Activated T-cell treated with anti-CD3 and anti-CD28 coated beads, Interleukin-2, amount 50 U/mL, for 48 hours (primary cell): ENCODE results near the gene PPP2R1B.
"Not testable (repeated sequence)": the region's sequence is repeated elsewhere in the genome, so short reads cannot be mapped to it uniquely, and the experiment has no call there.

Experiments used
- DNase-seq, 2 experiments: peaks; one replicate each; pipeline ENCODE4 v3.0.0-alpha.2; 2020

Gene PPP2R1B

DNA sequence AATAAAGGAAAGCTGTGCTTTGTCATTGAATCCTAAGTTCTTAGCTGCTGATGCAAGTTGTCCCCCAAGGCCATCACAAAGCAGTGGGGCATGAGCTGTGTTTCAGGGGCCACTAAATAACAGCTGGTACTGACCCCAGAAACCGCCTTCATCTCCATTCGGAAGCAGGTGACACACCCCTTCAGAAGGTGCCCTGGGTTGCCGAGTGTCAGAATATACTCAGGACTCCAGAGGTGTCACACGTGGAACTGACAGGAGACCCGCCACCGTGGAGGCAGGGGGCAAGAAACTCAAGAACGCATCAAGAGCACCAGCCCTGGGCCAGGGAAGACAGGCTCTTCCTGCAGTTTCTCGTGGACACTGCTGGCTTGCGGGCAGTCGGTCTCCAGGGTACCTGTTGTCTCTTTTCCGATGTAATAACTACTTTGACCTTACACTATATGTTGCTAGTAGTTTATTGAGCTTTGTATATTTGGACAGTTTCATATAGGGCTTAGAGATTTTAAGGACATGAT is 41.5 kb downstream of the PPP2R1B start:
- no peak for DNase-seq

DNA sequence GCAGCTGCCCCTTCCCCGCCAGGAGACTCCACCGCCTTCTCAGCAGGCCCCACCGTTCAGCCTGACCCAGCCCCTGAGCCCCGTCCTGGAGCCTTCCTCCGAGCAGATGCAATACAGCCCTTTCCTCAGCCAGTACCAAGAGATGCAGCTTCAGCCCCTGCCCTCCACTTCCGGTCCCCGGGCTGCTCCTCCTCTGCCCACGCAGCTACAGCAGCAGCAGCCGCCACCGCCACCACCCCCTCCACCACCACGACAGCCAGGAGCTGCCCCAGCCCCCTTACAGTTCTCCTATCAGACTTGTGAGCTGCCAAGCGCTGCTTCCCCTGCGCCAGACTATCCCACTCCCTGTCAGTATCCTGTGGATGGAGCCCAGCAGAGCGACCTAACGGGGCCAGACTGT is 42.6 kb downstream of the PPP2R1B start:
- no peak for DNase-seq

DNA sequence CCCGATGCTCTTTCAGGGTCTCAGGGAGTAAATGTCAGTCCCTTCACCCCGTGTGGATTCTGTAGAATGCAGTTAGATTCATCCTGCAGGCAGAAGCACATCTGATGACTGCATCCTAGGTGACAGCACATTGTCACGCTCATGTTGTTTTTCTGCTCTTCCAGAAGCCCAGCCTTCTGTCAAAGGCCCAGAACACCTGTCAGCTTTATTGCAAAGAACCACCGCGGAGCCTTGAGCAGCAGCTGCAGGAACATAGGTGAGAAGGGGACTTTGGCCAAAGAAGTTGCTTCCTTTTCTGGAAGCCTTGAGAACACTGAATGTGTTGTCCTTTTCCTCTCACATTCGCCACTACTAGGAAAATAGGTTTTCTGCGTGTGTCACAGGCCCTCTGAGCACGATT is 43.7 kb downstream of the PPP2R1B start:
- DNase-seq, result no peak

- DNase-seq, result no peak
Measured at GRCh38 chr11:111720801-111721494, 45.2 kb downstream of the PPP2R1B start.

- no peak for DNase-seq
Measured at GRCh38 chr11:111719379-111719778, 46.8 kb downstream of the PPP2R1B start.

DNA sequence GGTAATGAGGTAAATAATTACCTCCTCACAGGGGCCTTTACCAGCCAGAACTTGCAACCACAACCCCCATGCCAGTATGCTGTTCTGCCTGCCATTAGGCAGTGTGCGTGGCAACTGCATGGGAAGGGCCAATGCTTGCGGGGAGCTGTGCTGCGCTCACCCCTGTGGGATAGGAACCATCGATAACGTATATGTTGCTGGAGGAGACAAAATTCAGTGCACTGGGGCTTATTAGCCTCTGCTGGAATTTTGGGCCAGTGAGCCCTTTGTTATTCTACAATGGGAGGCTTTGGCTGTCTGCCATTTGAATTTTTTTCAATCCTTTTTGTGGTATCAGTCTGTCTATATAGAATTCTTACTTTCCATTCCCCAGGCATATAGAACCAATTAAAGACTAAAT is 47.3 kb downstream of the PPP2R1B start:
- DNase-seq, result no peak

GRCh38 chr11:111718436-111718835 is 47.8 kb downstream of the PPP2R1B start:
- no peak for DNase-seq

DNA sequence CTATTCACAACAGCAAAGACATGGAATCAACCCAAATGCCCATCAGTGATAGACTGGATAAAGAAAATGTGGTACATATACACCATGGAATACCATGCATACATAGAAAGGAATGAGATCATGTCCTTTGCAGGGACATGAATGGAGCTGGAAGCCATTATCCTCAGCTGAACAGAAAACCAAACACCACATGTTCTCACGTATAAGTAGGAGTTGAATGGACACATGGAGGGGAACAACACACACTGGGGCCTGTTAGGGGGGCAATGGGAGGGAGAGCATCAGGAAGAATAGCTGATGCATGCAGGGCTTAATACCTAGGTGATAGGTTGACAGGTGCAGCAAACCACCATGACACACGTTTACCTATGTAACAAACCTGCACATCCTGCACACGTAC is 48.5 kb downstream of the PPP2R1B start:
- not testable (repeated sequence) for DNase-seq

GRCh38 chr11:111715142-111715816 is 50.9 kb downstream of the PPP2R1B start:
- no peak for DNase-seq

GRCh38 chr11:111714522-111714921 is 51.7 kb downstream of the PPP2R1B start:
- no peak for DNase-seq

GRCh38 chr11:111707691-111708067 is 58.5 kb downstream of the PPP2R1B start:
- no peak for DNase-seq

GRCh38 chr11:111707039-111707690 is 59.0 kb downstream of the PPP2R1B start:
- DNase-seq, result no peak

- no peak for DNase-seq
Measured at GRCh38 chr11:111703576-111703975, 62.6 kb downstream of the PPP2R1B start.

- no peak for DNase-seq
Measured at GRCh38 chr11:111702623-111703022, 63.6 kb downstream of the PPP2R1B start.

DNA sequence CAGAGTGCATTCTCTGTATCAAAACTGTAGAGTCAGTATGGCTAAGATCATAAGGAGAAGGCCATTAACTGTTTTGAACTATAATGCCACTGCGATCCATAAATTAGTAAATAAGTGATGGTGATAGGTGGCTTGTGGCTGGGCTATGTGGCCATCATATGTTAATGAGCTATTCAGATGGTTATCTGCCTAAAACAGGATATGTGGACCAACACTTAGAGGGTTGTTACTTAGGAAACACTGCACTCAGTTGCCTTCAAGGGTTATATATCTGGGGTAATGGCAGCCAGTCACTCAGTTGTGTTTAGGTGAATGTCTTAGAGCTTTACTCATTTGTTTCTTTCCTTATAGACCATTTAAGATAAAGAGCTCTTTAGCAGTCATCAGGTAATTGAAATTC is 66.0 kb downstream of the PPP2R1B start:
- DNase-seq, result no peak

GRCh38 chr11:111699579-111700156 is 66.5 kb downstream of the PPP2R1B start:
- DNase-seq, result no peak

- peak in 1 of 2 experiments; percentile 25 for DNase-seq
Measured at GRCh38 chr11:111698852-111699559, 67.2 kb downstream of the PPP2R1B start.

- DNase-seq, result no peak
Measured at GRCh38 chr11:111697933-111698371, 68.2 kb downstream of the PPP2R1B start.

DNA sequence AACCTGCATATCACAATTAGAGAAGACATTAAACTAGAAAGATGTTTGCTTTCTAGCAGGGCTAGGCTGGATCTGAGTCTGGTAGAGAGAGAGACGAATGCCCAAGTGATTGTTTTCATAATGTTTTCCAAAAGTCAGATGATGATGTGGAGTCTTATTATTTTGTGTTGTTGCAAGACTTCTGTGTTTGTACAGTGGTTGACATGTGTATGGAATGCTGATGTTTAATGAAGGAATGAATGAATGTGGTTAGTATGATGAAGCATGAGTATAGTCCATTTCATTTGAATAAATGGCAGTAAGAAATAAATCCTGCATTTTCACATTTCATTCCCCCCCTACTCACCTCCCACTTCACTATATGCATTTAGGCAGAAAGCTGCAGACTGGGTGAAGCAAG is 69.6 kb downstream of the PPP2R1B start:
- DNase-seq, result no peak

DNA sequence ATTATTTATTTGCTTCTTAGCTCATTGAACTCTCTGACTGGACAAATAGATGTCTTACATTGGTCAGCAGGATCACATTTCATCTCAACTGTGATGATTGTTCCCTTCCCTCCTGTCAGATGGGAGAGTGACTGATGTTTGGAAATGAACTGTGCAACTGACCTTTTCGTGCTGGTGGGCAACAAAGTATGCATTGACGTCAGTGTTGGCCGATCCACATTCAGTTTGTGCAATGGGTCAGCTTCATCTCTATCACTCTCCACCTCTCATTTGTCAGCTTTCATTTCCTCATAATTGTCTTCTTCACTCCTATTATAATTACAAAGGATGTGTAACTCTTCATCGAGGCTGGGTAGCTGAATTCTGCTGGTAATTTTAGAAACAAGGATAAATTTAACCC is 71.3 kb downstream of the PPP2R1B start:
- no peak for DNase-seq

- no peak for DNase-seq
Measured at GRCh38 chr11:111693224-111693937, 72.8 kb downstream of the PPP2R1B start.

- DNase-seq, result no peak
Measured at GRCh38 chr11:111691741-111692140, 74.4 kb downstream of the PPP2R1B start.
